ENCODE data around the gene NPAS3.

NPAS3 gene

GRCh38 chr14:32978691-32979255 lies 40.1 kb downstream of the NPAS3 start:
- H3K79me2 ChIP-seq (ENCODE audit: low read length), result no peaks in the 10 kb centered on the region
- H2AFZ ChIP-seq (ENCODE audit: low read depth, low read length), result no peak overlapping the region
- H3K27ac ChIP-seq (ENCODE audit: low read length), result no peak overlapping the region
- H3K4me2 ChIP-seq (ENCODE audit: low read length), result no peak overlapping the region
- H3K4me3 ChIP-seq (ENCODE audit: low read length), result no peak overlapping the region
- H3K27me3 ChIP-seq (ENCODE audit: low read depth, low read length), result no peaks in the 10 kb centered on the region
- no peaks in the 10 kb centered on the region for H3K4me1 ChIP-seq (ENCODE audit: low read length)
- H3K9ac ChIP-seq (ENCODE audit: low read length), result no peak overlapping the region
- no peaks in the 10 kb centered on the region for H3K36me3 ChIP-seq (replicated peaks; ENCODE audit: low read depth, low read length)
- no peaks in the 10 kb centered on the region for H3K9me3 ChIP-seq (ENCODE audit: insufficient read depth, low read length)
- no peak for TF ChIP-seq EZH2phosphoT487 (IDR thresholded peaks at IDR 0.05; ENCODE audit: low read depth)
- no peak for TF ChIP-seq CTCF (IDR thresholded peaks at IDR 0.05; ENCODE audit: low read depth, low read length)
- no peaks in the 10 kb centered on the region for H4K20me1 ChIP-seq (ENCODE audit: insufficient read depth, low read length)

GRCh38 chr14:32980178-32980901 lies 41.7 kb downstream of the NPAS3 start:
- H3K9ac ChIP-seq (ENCODE audit: low read length), result no peak overlapping the region
- H2AFZ ChIP-seq (ENCODE audit: low read depth, low read length), result no peak overlapping the region
- no peak overlapping the region for H3K4me3 ChIP-seq (ENCODE audit: low read length)
- TF ChIP-seq EZH2phosphoT487 (IDR thresholded peaks at IDR 0.05; ENCODE audit: low read depth), result no peak
- TF ChIP-seq CTCF (IDR thresholded peaks at IDR 0.05; ENCODE audit: low read depth, low read length), result no peak
- no peaks in the 10 kb centered on the region for H3K4me1 ChIP-seq (ENCODE audit: low read length)
- H3K9me3 ChIP-seq (ENCODE audit: insufficient read depth, low read length), result no peaks in the 10 kb centered on the region
- no peak overlapping the region for H3K27ac ChIP-seq (ENCODE audit: low read length)
- no peaks in the 10 kb centered on the region for H3K79me2 ChIP-seq (ENCODE audit: low read length)
- no peaks in the 10 kb centered on the region for H4K20me1 ChIP-seq (ENCODE audit: insufficient read depth, low read length)
- H3K4me2 ChIP-seq (ENCODE audit: low read length), result no peak overlapping the region
- H3K36me3 ChIP-seq (replicated peaks; ENCODE audit: low read depth, low read length), result no peaks in the 10 kb centered on the region
- no peaks in the 10 kb centered on the region for H3K27me3 ChIP-seq (ENCODE audit: low read depth, low read length)

- H3K27ac ChIP-seq (ENCODE audit: low read length), result no peak overlapping the region
- no peaks in the 10 kb centered on the region for H3K79me2 ChIP-seq (ENCODE audit: low read length)
- H3K9ac ChIP-seq (ENCODE audit: low read length), result no peak overlapping the region
- H2AFZ ChIP-seq (ENCODE audit: low read depth, low read length), result no peak overlapping the region
- H4K20me1 ChIP-seq (ENCODE audit: insufficient read depth, low read length), result no peaks in the 10 kb centered on the region
- no peak overlapping the region for H3K4me3 ChIP-seq (ENCODE audit: low read length)
- H3K4me1 ChIP-seq (ENCODE audit: low read length), result no peaks in the 10 kb centered on the region
- no peaks in the 10 kb centered on the region for H3K27me3 ChIP-seq (ENCODE audit: low read depth, low read length)
- no peaks in the 10 kb centered on the region for H3K9me3 ChIP-seq (ENCODE audit: insufficient read depth, low read length)
- H3K36me3 ChIP-seq (replicated peaks; ENCODE audit: low read depth, low read length), result no peaks in the 10 kb centered on the region
- no peak overlapping the region for H3K4me2 ChIP-seq (ENCODE audit: low read length)
- TF ChIP-seq CTCF (IDR thresholded peaks at IDR 0.05; ENCODE audit: low read depth, low read length) (no peak), EZH2phosphoT487 (IDR thresholded peaks at IDR 0.05; ENCODE audit: low read depth) (no peak)
These were observed 42.3 kb downstream of the NPAS3 start for GRCh38 chr14:32980902-32981501.

- TF ChIP-seq EZH2phosphoT487 (IDR thresholded peaks at IDR 0.05; ENCODE audit: low read depth), result no peak
- Histone ChIP-seq H3K27ac (ENCODE audit: low read length) (no peak overlapping the region), H3K4me1 (ENCODE audit: low read length) (no peaks in the 10 kb centered on the region)
These were observed 45.7 kb downstream of the NPAS3 start for GRCh38 chr14:32984241-32984930.

More at GRCh38 chr14:32984241-32984930, 45.7 kb downstream of the NPAS3 start:
- Histone ChIP-seq H3K9me3 (ENCODE audit: insufficient read depth, low read length) (no peaks in the 10 kb centered on the region), H3K9ac (ENCODE audit: low read length) (no peak overlapping the region), H3K36me3 (replicated peaks; ENCODE audit: low read depth, low read length) (no peaks in the 10 kb centered on the region), H3K4me2 (ENCODE audit: low read length) (no peak overlapping the region), H3K79me2 (ENCODE audit: low read length) (no peaks in the 10 kb centered on the region), H2AFZ (ENCODE audit: low read depth, low read length) (no peak overlapping the region), H4K20me1 (ENCODE audit: insufficient read depth, low read length) (no peaks in the 10 kb centered on the region), H3K27me3 (ENCODE audit: low read depth, low read length) (no peaks in the 10 kb centered on the region), H3K4me3 (ENCODE audit: low read length) (no peak overlapping the region)

Data from OCI-LY3 (cell line).